ENCODE measurements around the gene KCNH1. TPM values are rescaled to one million over a fixed set of nuclear protein-coding genes. Genes with fewer than 3 reads are reported as not detected.

The KCNH1 gene
- total RNA-seq, 1 donor from 2014 or later: under 0.01 TPM

GRCh38 chr1:210900079-210900478 is 233.9 kb downstream of the KCNH1 start:
- no peak for FAIRE-seq
- Histone ChIP-seq H3K4me3 (ENCODE audit: low read depth, low read length) (no peak overlapping the region), H3K36me3 (ENCODE audit: control insufficient read depth, insufficient read depth, low read length) (no peaks in the 10 kb centered on the region), H3K27me3 (ENCODE audit: control insufficient read depth, insufficient read depth, low read length) (no peaks in the 10 kb centered on the region)
- TF ChIP-seq CTCF (IDR thresholded peaks at IDR 0.05; ENCODE audit: insufficient read depth, low read length, severe bottlenecking): no peak
- DNase-seq (ENCODE audit: low read depth): no peak

GRCh38 chr1:210899676-210900075 is 234.3 kb downstream of the KCNH1 start:
- Histone ChIP-seq H3K4me3 (ENCODE audit: low read depth, low read length) (no peak overlapping the region), H3K27me3 (ENCODE audit: control insufficient read depth, insufficient read depth, low read length) (no peaks in the 10 kb centered on the region), H3K36me3 (ENCODE audit: control insufficient read depth, insufficient read depth, low read length) (no peaks in the 10 kb centered on the region)
- no peak for FAIRE-seq
- no peak for DNase-seq (ENCODE audit: low read depth)
- TF ChIP-seq CTCF (IDR thresholded peaks at IDR 0.05; ENCODE audit: insufficient read depth, low read length, severe bottlenecking): no peak

- no peaks in the 10 kb centered on the region for H3K27me3 ChIP-seq (ENCODE audit: control insufficient read depth, insufficient read depth, low read length)
- no peak overlapping the region for H3K4me3 ChIP-seq (ENCODE audit: low read depth, low read length)
- FAIRE-seq (no peak), DNase-seq (ENCODE audit: low read depth) (no peak)
- TF ChIP-seq CTCF (IDR thresholded peaks at IDR 0.05; ENCODE audit: insufficient read depth, low read length, severe bottlenecking): no peak
- no peaks in the 10 kb centered on the region for H3K36me3 ChIP-seq (ENCODE audit: control insufficient read depth, insufficient read depth, low read length)
Measured at GRCh38 chr1:210898473-210898872, 235.5 kb downstream of the KCNH1 start.

GRCh38 chr1:210883821-210884220 is 250.1 kb downstream of the KCNH1 start:
- no peaks in the 10 kb centered on the region for H3K27me3 ChIP-seq (ENCODE audit: control insufficient read depth, insufficient read depth, low read length)
- DNase-seq (ENCODE audit: low read depth): peak; percentile 53

GRCh38 chr1:210882414-210883221 is 251.3 kb downstream of the KCNH1 start:
- Histone ChIP-seq H3K27me3 (ENCODE audit: control insufficient read depth, insufficient read depth, low read length) (no peaks in the 10 kb centered on the region), H3K36me3 (ENCODE audit: control insufficient read depth, insufficient read depth, low read length) (no peaks in the 10 kb centered on the region), H3K4me3 (ENCODE audit: low read depth, low read length) (no peak overlapping the region)
- DNase-seq (ENCODE audit: low read depth) (peak; percentile 80), FAIRE-seq (no peak)
- no peak for TF ChIP-seq CTCF (IDR thresholded peaks at IDR 0.05; ENCODE audit: insufficient read depth, low read length, severe bottlenecking)

More at GRCh38 chr1:210883821-210884220, 250.1 kb downstream of the KCNH1 start:
- no peak for TF ChIP-seq CTCF (IDR thresholded peaks at IDR 0.05; ENCODE audit: insufficient read depth, low read length, severe bottlenecking)
- peak; percentile 64 for FAIRE-seq
- Histone ChIP-seq H3K4me3 (ENCODE audit: low read depth, low read length) (no peak overlapping the region), H3K36me3 (ENCODE audit: control insufficient read depth, insufficient read depth, low read length) (no peaks in the 10 kb centered on the region)

GRCh38 chr1:210878564-210878963 is 255.4 kb downstream of the KCNH1 start:
- DNase-seq (ENCODE audit: low read depth) (no peak), FAIRE-seq (no peak)
- TF ChIP-seq CTCF (IDR thresholded peaks at IDR 0.05; ENCODE audit: insufficient read depth, low read length, severe bottlenecking): no peak
- Histone ChIP-seq H3K36me3 (ENCODE audit: control insufficient read depth, insufficient read depth, low read length) (no peaks in the 10 kb centered on the region), H3K4me3 (ENCODE audit: low read depth, low read length) (no peak overlapping the region), H3K27me3 (ENCODE audit: control insufficient read depth, insufficient read depth, low read length) (no peaks in the 10 kb centered on the region)
